NK-92 (cell line): ENCODE measurements around the gene EXOC4.
"Not testable (repeated sequence)": the region's sequence is repeated elsewhere in the genome, so short reads cannot be mapped to it uniquely, and the experiment has no call there.

Experiments
- DNase-seq: peaks from one replicate; lab custom pipeline; 2025; ENCODE audit not compliant: unreplicated experiment; lab: John Stamatoyannopoulos, UW

EXOC4 gene

DNA sequence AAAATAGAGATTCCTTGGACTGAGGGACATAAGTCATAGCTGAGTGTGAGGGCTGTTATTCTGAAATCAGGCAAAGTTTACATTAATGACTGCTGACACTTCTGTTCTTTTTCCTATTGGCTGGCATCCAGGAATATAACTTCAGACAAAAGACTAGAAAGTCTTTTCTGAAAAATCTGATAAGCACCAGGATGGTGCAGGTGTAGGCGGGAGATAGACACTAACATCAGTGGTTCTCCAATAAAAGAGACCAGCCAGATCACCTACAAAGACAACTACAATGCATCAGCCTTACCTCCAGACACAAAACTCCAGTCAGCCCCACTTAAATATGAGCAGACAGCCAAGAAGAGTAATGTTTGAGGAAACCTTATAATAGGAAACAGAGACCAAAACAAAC lies 705.9 kb downstream of the EXOC4 start:
- DNase-seq: no peak

GRCh38 chr7:133959505-133959904 lies 706.6 kb downstream of the EXOC4 start:
- no peak for DNase-seq

DNA sequence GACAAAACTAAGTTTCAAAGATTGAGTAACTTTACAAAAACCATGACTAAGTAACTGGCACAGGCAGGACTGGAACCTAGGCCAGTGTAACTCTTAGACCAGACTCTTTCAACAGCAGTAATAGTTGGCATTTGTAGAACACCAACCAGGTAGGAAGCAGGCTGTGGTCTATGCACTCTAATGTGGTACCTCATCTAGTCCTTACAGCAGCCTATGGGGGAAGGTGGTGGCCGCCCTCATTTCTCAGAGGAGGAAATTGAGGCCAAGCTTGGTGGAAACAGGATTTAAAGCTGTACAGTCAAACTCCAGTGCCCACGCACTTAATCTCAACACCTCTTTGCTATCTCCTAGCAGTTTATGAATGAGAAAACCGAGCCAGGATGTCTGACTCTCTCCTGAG lies 708.8 kb downstream of the EXOC4 start:
- DNase-seq: no peak

- no peak for DNase-seq
Measured at GRCh38 chr7:133962646-133963045, 709.8 kb downstream of the EXOC4 start.

- DNase-seq: no peak
Measured at GRCh38 chr7:133963629-133964028, 710.8 kb downstream of the EXOC4 start.

- no peak for DNase-seq
Measured at GRCh38 chr7:133971625-133972024, 718.7 kb downstream of the EXOC4 start.

- DNase-seq: no peak
Measured at GRCh38 chr7:133973710-133974109, 720.8 kb downstream of the EXOC4 start.

- no peak for DNase-seq
Measured at GRCh38 chr7:133975130-133975529, 722.3 kb downstream of the EXOC4 start.

- DNase-seq: no peak
Measured at GRCh38 chr7:133976140-133976539, 723.3 kb downstream of the EXOC4 start.

- no peak for DNase-seq
Measured at GRCh38 chr7:133977409-133978274, 724.8 kb downstream of the EXOC4 start.

DNA sequence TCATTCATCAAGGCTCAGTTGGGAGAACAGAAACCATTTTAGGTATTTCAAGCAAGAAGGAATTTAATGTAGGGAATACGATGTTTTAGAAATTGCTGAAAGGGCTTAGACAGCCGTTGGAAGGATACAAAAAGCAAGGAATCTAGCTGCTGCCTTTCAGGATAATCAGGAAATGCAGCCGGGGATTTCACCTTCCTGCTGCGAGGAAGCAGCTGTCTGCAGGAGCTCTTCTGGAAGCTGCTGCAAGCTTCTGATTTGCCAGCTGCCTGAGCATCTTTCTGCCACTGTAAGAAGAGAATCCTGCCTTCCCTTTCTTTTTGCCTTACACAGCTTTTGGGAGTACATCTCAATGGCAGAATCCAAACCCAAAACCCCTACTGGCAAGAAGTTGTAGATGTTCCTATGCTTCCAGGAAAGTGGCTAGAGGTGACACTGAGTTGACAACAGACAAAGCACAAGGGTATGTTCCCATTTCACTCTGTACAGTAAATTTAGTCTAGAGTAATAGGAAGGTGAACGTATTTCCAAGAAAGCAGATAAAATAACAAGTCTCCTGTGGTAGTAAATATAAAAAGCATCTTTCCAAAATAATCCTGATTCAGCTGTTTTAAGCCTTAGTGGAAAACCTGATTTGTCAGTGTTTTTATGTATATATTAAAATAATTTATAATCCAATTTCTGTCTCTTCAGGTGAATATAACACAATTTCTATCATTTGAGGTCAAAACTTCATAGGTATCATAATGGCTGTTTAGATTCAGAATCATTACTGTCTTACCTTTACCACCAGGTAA lies 725.8 kb downstream of the EXOC4 start:
- no peak for DNase-seq

GRCh38 chr7:133980804-133981203 lies 727.9 kb downstream of the EXOC4 start:
- no peak for DNase-seq

DNA sequence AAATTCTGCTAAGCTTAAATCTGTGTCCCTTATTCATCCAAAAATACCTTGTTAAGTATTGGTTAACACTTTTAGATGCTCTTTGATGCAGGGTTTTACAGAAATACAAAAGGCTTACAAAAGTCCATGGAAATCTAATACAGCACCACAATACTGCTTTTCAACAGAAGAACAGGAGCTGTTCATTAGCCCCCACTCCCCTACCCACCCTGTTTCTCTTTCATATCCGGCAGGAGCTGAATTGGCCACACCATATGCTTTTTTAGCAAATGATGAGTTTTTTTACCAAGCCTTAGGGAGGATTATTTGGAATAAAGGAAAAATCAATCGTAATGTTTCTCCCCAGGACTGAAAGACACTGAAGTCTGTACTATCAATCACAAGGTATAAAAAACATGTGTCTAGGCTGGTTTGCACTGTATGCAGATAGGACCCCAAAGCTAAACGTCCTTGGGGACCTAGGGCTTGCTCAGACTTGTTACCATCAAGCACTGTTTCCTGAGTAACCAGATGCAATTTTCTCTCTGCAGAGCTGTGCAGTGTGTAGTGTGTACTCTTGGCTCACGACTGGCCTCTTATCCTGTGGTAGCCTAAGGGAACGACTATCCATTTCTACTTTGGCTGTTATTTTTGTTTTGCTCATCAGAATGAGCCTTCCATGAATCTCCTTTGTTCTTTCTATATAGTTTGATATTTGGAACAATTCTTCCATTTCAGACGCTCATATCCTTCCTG lies 731.0 kb downstream of the EXOC4 start:
- no peak for DNase-seq

DNA sequence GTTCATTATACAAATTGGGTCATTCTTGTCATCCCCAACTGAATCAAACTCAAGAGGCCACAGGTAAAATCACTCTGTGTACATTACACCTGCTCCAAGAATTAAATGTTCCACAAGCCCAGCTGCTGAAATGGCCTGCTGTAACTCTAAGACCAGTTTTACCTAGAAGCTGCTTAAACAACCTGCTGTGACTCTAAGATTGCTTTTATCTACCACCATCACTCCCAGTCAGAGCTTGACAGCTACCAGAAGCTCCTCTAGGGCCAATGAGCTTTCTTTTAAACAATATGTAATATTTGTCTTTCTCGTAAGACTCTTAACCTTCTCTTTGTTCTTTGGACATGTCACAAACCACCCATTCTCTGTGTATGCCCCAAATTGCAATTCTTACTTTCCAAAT lies 732.4 kb downstream of the EXOC4 start:
- DNase-seq: no peak

- DNase-seq: no peak
Measured at GRCh38 chr7:133987582-133987981, 734.7 kb downstream of the EXOC4 start.

GRCh38 chr7:133993547-133993946 lies 740.7 kb downstream of the EXOC4 start:
- DNase-seq: no peak

DNA sequence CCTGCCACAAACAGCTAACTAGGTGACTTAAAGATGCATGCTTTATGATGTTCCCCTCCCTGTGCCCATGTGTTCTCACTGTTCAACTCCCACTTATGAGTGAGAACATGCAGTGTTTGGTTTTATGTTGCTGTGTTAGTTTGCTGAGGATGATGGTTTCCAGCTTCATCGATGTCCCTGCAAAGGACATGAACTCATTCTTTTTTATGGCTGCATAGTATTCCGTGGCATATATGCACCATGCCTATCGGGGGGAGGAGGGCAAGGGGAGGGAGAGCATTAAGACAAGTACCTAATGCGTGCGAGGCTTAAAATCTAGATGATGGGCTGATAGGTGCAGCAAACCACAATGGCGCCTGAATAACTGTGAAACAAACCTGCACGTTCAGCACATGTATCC lies 741.2 kb downstream of the EXOC4 start:
- DNase-seq: not testable (repeated sequence)

DNA sequence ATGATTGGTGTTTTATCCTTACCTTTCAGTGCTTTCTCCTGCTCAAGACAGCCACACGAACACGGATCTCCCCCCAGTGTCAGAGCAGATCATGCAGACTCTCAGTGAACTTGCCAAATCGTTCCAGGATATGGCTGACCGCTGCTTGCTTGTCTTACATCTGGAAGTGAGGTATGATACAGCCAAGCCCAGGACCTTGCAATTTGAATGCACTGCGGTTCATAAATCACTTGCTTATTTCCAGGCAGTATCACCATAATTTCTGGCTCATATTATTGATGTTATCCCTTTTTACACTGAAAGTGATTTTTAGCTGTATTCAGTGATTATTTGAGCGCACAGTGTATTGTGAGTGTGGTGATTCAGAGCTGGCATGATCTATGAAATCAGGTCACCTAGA lies 744.6 kb downstream of the EXOC4 start:
- no peak for DNase-seq

DNA sequence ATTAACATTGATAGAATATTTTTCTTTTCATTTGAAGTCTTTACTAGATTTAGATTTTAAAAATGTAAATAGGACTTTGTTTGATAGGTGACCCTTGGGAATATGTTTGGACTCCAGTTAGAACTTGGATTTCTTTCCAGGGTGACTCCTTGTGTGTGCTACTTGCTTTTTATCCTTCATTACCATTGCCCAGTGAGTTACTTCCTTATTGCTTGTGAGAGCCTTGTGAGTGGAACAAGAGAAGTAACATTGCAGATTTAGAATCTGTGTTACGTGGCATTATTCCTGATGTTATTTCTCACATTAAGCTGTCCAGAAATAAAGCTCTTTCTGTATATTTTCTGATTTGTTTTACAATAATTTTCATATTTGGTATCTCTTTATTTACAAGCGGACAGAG lies 746.3 kb downstream of the EXOC4 start:
- no peak for DNase-seq

DNA sequence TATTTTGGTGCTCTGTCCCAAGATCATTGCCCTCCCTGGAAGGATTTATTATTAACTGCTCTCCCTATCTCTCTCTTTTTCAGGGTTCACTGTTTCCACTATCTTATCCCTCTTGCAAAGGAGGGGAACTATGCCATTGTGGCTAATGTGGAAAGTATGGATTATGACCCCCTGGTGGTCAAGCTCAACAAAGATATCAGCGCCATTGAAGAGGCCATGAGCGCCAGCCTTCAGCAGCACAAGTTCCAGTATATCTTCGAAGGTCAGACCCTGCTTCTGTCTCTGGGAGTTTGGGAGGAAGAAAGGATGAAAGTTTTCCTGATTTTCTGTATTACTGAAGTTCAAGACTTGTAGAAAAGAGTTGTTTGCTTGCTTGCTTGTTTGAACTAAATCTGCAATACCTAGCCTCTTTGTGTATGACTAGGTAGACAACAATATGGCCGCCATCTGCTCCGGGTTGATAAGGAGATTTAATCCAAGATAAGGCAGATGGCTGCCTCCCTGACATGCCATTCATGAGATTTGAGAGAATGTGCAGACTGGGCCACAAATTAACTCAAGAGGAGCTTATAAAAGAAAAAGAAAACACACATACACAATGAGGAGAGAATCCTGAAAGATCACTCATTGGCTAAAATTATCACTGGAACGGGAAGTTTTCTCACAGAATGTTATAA lies 752.1 kb downstream of the EXOC4 start:
- DNase-seq: no peak
